AG08396 (cell line): ENCODE results near the gene SLC33A1.
"Not testable (repeated sequence)": the region's sequence is repeated elsewhere in the genome, so short reads cannot be mapped to it uniquely, and the experiment has no call there.

ENCODE experiments used
- DNase-seq: peaks from one replicate; pipeline ENCODE4 v3.0.0; 2012; ENCODE audit warnings: low spot score, mixed read lengths

Gene SLC33A1

GRCh38 chr3:155861476-155862183, 7.4 kb upstream of the SLC33A1 start:
- no peak for DNase-seq

- not testable (repeated sequence) for DNase-seq
Measured at GRCh38 chr3:155860424-155860823, 6.2 kb upstream of the SLC33A1 start.

GRCh38 chr3:155859859-155860258, 5.6 kb upstream of the SLC33A1 start:
- no peak for DNase-seq

- DNase-seq, result peak; percentile 23
Measured at GRCh38 chr3:155853214-155854140, 750 bp downstream of the SLC33A1 start.

GRCh38 chr3:155852341-155852740, 1.9 kb downstream of the SLC33A1 start:
- DNase-seq, result no peak

- not testable (repeated sequence) for DNase-seq
Measured at GRCh38 chr3:155849404-155849803, 4.8 kb downstream of the SLC33A1 start.

- no peak for DNase-seq
Measured at GRCh38 chr3:155847993-155848392, 6.2 kb downstream of the SLC33A1 start.

GRCh38 chr3:155846119-155846518, 8.1 kb downstream of the SLC33A1 start:
- DNase-seq, result no peak

GRCh38 chr3:155843569-155843968, 10.7 kb downstream of the SLC33A1 start:
- no peak for DNase-seq

- DNase-seq, result no peak
Measured at GRCh38 chr3:155835341-155836071, 18.7 kb downstream of the SLC33A1 start.

GRCh38 chr3:155828490-155829098, 25.6 kb downstream of the SLC33A1 start:
- not testable (repeated sequence) for DNase-seq

- DNase-seq, result no peak
Measured at GRCh38 chr3:155815030-155815545, 39.1 kb downstream of the SLC33A1 start.

- DNase-seq, result not testable (repeated sequence)
Measured at GRCh38 chr3:155813224-155813623, 41.0 kb downstream of the SLC33A1 start.

- no peak for DNase-seq
Measured at GRCh38 chr3:155809181-155809580, 45.0 kb downstream of the SLC33A1 start.

GRCh38 chr3:155807823-155808222, 46.4 kb downstream of the SLC33A1 start:
- DNase-seq, result no peak

- peak; percentile 88 for DNase-seq
Measured at GRCh38 chr3:155805802-155806618, 48.2 kb downstream of the SLC33A1 start, which contains the start of gene C3orf33. C3orf33 (minus strand) TSS chr3:155806278; CDS start chr3:155806252, 26 bp downstream.

- DNase-seq, result no peak
Measured at GRCh38 chr3:155805204-155805801, 48.9 kb downstream of the SLC33A1 start.

- no peak for DNase-seq
Measured at GRCh38 chr3:155804323-155804722, 49.9 kb downstream of the SLC33A1 start.

GRCh38 chr3:155792532-155792931, 61.7 kb downstream of the SLC33A1 start:
- no peak for DNase-seq

- no peak for DNase-seq
Measured at GRCh38 chr3:155791190-155791589, 63.0 kb downstream of the SLC33A1 start.
